Measurements from ENCODE around the gene SGCA. TPM values are rescaled to one million over a fixed set of nuclear protein-coding genes. Genes with fewer than 3 reads are reported as not detected.

Gene SGCA
- not detected for total RNA-seq

GRCh38 chr17:50165867-50166517 lies at the start of gene SGCA:
SGCA (plus strand) TSS chr17:50166005; CDS start chr17:50166041, 36 bp downstream.
- no peak for DNase-seq

GRCh38 chr17:50117202-50118051 lies 48.4 kb upstream of the SGCA start:
- DNase-seq, result no peak

GRCh38 chr17:50118076-50118827 lies 47.6 kb upstream of the SGCA start:
- no peak for DNase-seq

DNA sequence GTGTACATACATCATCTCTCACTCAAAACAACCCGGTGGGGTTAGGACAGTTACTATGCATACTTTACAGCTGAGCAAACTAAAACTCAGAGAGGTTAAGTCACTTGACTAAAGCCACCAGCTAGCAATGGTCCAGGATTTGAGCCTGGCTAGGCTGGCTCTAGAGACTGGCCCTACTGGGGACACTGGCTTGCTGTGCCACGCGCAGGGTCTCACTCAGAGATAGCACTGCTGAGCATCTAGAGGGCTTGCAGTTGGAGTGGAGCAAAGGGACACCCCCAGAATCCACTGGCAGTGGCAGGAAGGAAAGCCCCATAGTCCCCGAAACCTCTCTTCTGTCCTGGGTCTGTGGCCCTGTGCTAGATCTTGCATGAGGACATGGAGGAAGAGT lies 47.0 kb upstream of the SGCA start:
- DNase-seq, result no peak

DNA sequence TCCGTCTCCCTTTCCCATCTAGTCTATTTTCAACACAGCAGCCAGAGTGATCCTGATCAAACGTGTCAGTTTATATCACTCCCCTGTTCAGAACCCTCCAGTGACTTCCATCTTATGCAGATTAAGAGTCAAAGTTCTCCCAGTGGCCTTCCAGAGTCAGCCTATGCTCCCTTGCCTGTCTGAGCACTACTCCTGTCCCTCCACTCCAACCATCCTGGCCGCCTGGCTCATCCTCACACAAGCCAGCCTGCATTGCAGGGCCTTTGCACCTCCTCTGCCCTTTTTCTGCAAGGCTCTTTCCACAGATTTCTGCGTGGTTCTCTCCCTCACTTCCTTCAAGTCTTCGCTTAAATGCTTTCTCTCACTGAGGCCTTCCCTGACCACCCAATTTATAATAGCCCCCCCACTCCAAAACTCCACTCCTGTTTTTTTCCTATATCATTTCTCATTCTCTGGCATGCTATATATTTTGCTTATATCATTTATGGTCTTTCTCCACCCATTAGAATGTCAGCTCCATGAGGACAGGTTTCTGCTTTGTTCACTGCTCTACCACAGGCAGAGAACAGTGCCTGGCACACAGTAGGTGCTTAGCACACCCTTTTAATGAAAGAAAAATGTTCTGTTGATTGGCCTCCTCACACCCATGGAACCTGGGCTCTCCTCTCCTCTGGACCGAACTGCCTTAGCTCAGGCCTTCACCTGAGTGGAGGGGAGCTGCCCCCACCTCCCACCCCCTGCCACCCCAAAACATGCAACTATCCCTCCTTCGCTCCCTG lies 45.1 kb upstream of the SGCA start:
- no peak for DNase-seq

GRCh38 chr17:50122945-50123344 lies 42.9 kb upstream of the SGCA start:
- DNase-seq, result no peak

DNA sequence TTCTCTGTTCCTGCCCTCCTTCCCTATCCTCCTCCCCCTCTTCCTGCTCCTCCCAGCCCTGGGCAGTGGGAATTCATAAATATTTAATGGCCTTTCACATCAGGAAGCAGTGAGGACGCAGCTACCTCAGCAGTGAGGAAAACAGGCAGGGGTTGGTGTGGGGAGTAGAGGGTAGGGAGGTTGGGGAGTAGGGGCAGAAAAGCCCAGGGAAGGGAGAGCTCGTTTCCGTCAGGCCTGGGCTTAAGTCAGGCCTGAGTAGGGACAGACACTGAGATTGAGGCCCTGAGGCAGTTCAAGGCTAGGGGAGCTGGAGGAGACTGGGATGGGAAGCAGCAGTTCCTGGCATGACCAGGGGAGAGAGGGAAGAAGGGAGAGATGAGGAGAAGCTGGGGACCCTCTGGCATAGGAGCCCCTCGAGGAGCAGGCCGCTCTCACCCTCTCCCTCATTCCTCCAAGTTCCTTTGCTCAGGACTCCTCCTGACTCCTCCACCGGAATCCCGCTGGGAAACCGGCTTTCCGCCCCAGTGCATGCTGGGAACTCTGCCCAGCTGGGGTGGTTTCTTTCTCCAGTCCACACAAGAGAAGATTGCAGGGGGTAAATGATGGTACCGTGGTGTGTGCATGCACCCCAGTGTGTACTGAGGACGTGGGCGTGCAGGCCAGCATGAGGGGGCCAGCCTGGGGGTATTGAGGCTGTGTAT lies 42.0 kb upstream of the SGCA start:
- DNase-seq, result no peak

DNA sequence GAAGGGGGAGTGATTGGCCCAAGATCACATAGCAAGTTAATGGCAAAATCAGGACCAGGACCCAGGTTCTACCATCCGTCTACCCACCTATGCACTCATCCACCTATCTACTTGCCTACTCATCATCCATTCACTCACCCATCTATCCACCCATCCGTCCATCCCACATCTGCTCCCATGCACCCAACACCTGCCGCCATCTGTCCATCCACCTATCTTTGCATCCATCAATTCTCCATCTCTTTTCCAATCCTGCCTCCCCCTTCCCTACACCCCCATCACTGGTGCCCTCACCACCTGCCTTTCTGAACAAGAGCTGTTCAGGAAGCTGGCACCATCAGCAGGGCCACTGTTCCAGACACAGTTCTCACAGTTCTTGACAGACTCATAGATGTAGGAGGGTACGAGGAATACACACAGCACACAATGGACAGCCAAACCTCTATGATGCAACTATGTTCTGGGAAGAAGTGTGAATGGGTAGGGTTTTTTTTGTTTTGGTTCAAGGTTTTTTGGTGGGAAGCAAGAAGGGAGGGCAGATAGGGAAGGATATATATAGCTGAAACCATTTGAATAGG lies 40.3 kb upstream of the SGCA start:
- no peak for DNase-seq

DNA sequence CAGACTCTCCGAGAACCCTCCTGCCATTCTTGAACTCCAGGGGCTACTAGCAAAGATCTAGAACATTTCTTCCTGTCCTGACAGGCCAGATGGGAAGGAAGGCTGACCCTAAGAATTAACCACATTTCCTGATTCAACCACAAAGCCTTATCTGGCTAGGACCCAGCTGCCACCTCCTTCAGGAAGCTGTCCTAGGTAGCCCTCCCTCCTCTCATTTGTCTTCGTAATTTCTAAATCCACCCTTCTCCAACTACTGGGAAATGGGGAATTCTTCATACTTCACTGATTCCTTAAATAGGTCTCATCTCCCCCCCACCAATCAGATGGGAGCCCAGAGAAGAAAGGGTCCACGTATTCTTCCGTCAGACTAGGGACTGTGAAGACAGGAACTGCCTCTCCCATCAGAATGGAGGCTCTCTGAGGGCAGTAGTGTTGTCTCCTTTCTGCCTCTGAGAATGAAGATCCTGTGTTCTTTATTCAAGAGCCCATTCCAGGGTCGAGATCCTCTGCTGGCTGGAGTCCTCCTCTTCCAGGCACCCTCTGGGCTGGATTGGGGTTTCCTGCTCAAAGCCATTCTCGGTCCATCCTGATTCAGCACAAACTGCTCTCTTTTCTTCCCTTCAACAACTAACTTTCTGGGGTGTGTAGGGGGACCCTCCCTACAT lies 38.0 kb upstream of the SGCA start:
- no peak for DNase-seq

DNA sequence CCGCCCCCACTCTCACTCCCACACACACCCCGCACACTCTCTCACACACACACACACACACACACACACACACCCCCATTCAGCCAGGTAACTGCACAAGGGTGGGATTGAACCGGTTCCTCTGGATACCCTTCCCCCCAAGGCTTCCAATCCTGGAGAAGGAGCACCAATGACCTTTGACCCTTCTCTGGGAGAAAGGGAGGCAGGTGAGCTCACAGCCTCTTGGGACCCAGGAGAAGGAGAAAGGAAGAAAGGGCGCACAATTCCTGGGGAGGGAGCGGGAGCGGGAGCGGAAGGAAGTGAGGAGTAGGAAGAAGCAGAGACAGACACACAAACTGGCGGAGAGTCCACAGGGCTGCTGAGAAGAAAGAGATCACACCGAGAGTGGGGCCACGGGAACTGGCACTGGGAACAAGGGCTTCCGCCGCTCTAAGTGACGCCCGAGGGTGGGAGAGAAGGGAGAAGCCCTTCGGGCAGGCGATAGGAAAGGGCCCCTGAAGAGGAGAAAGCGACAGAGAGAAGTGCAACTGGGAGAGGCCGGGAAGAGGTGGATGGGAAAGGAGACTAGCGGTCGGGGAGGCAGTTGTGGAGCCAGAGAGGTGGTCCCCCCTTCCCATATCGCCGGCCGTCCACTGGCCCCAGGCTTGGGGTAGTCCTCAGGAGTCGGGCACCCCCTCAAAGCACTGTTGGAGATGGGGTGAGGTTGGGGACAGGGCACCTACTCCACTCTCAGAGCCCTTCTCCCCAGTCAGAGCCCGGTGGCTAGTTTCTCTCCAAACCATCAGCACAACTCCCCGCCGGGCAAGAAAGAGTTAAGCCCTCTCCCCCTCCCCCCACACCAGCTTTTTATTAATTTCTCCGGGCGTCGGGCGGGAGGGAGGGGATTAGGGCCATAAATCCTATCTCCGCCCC lies 37.1 kb upstream of the SGCA start:
- DNase-seq, result no peak

DNA sequence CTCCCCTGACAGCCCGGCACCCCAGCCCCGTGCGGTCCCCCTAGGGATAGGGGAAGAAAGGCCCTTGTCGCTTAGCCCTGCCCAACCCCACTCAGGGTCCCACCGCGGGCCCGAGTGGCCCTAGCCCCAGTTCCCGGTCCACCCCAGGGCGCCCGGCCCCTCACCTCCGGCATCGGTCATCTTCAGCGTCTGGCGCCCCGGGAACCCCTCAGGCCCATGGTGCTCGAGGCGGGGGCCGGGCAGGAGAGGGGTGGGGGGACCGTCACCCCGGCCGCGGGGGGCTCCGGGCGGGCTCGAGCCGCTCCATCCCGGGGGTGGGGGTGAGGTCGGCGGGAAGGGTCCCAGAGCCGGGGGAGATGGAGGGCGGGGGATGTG lies 36.5 kb upstream of the SGCA start:
- no peak for DNase-seq

GRCh38 chr17:50129728-50130558 lies 35.9 kb upstream of the SGCA start, which contains the start of gene SAMD14:
SAMD14 (minus strand) TSS chr17:50130160; CDS start chr17:50124959, 5,201 bp downstream.
- no peak for DNase-seq

DNA sequence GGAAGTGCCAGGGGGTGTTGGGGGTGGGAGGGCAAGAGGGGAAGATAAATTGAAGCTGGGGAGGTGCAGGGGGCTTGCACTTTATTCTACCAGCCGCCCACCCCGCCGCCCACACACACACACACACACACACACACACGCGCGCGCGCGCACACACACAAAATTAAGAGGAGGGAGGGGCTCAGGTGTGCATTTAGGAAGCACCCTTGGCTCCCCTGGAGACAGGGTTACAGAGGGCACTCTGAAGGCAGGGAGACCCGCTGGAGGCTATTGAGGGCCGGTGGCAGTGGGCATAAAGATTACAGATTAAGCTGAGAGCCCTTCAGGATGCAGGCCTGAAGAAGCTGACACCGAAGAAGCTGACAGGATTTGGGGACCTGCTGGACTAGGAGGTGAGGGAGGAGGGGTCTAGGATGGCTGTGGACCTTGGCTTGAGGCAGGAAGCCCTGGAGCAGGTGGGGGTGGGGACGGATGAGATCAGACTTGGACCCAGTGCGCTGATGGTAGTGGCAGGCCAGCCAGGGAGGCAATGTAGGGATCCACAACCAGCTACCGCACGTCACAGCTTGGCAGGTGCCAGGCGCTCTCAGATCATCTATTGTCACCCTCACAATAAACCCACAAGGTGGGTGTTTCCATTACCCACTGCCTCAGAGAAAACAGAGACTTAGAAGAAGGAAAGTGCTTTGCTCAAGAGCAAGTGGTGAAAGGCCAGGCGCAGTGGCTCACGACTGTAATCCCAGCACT lies 35.1 kb upstream of the SGCA start:
- DNase-seq, result no peak

GRCh38 chr17:50132104-50132794 lies 33.6 kb upstream of the SGCA start:
- DNase-seq, result no peak

DNA sequence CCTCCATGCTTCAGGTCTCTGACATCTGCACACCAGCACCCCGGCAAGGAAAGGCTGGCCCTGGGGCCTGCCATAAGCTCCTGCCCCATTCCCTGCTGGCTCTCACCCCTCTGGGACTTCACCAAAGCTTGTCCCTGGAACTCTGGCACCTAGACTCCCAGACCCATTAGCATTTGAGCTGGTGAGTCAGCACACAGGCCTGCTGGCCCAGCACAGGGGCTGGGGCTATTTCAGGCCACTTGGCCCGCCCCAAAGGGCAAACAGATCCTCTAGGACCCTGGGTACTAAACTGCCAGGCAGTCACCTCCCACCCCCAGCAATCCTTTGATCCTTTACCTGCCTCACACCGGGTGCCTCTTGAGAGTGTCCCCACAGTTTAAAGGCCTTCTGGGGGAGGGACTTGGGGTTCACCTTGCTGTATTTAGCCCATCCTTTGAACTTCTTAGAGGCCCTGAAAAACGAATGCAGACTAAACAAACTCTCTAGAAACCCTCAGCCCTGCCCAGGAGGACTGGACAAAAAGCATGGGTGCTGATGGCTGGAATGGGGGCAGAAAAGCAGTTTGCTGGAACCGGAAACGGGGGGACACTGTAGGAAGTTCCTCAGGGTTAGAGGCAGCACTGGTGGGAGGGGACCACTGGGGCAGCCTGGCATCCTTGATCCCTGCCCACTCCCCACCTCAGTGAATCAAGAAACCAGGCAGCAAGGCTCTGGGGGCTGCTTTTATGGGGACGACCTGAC lies 32.6 kb upstream of the SGCA start:
- no peak for DNase-seq

- DNase-seq, result no peak
Measured at GRCh38 chr17:50133769-50134099, 32.1 kb upstream of the SGCA start.

All from occipital lobe (tissue), 2 donors.